Body of pancreas (tissue), 4 donors: ENCODE results near the gene SPATS1. TPM values are rescaled to one million over a fixed set of nuclear protein-coding genes. Genes with fewer than 3 reads are reported as not detected.
"Not testable (repeated sequence)": the region's sequence is repeated elsewhere in the genome, so short reads cannot be mapped to it uniquely, and the experiment has no call there.

Experiments
- ATAC-seq: fragments of 150-250 bp; one replicate; pipeline ENCODE4 v1.9.1; 2016
- DNase-seq, 4 donors: peaks; one replicate each; pipeline ENCODE4 v3.0.0-alpha.2; 2019
- H3K27ac ChIP-seq, 4 donors: fragments of 200-600 bp; sonication (generic); 1 replicate in 3 of 4; 2 replicates in 1 of 4; pipeline versions ENCODE4 v1.5.1 to v1.6.1; 2016 to 2019; ENCODE audit warnings: mild to moderate bottlenecking in 1 of 4, mixed read lengths in 1 of 4, moderate library complexity in 1 of 4
- H3K27me3 ChIP-seq, 2 donors: fragments of 200-600 bp; sonication (generic); one replicate each; pipeline ENCODE4 v1.6.0; 2016; ENCODE audit warnings: mild to moderate bottlenecking in 1 of 2
- H3K36me3 ChIP-seq, 2 donors: fragments of 200-600 bp; sonication (generic); replicated peaks in 1 of 2; 2 replicates each; pipeline ENCODE4 v1.5.1; 2016; ENCODE audit warnings: low read depth in 2 of 2; ENCODE audit not compliant: insufficient read depth in 1 of 2
- H3K4me1 ChIP-seq: fragments of 200-600 bp; sonication (generic); one replicate; pipeline ENCODE4 v1.6.0; 2016
- H3K4me3 ChIP-seq, 2 donors: fragments of 200-600 bp; sonication (generic); 1 replicate in 1 of 2; 2 replicates in 1 of 2; pipeline ENCODE4 v1.5.1; 2016 to 2019
- H3K9me3 ChIP-seq, 3 donors: fragments of 200-600 bp; sonication (generic); 1 replicate in 2 of 3; 2 replicates in 1 of 3; pipeline ENCODE4 v1.5.1; 2016
- CTCF ChIP-seq, 7 experiments: fragments of 450-650 bp in 4 of 7; fragments of 200-600 bp in 3 of 7; sonication (generic) in 3 of 7; IDR thresholded peaks; one replicate each; pipeline ENCODE4 v1.5.1; 2016 to 2019; ENCODE audit warnings: antibody characterized with exemption in 7 of 7
- POLR2A ChIP-seq, 3 donors: fragments of 450-650 bp; IDR thresholded peaks; one replicate each; pipeline ENCODE4 v1.6.1; 2016; ENCODE audit warnings: antibody characterized with exemption in 3 of 3, mild to moderate bottlenecking in 2 of 3
- WGBS, 2 donors: methylation state at CpG; one replicate each; pipeline ENCODE4 v1.1.5; 2017; 5-methylcytosine and 5-hydroxymethylcytosine counted together
- intact Hi-C: fragments of 100-400 bp; cut with DNase I; formaldehyde crosslinking; loops from one replicate; pipeline ENCODE4 v1.15.1; 2023
- total RNA-seq, 2 donors: library from RNA; depleted of rRNA; stranded (reverse); fragments of >200 nt; gene quantifications; one replicate each; pipeline ENCODE4 v1.1.0, GENCODE V29; 2016

SPATS1 gene
- total RNA-seq, 2 donors from 2014 or later, result not detected

- DNase-seq, result no peak
- WGBS, 2 donors, result 96 to 97% methylated on average over 3 of the region's 3 CpGs
- TF ChIP-seq CTCF (IDR thresholded peaks at IDR 0.05) (no peak), POLR2A (IDR thresholded peaks at IDR 0.05) (no peak)
- no peaks in the 10 kb centered on the region for H3K27me3 ChIP-seq
- peaks cover 10% of the 10 kb centered on the region for H3K4me1 ChIP-seq
- no peak overlapping the region for H3K27ac ChIP-seq
- ATAC-seq, result no peak
- no peaks in the 10 kb centered on the region for H3K9me3 ChIP-seq
- intact Hi-C loops, result no loop called here
- H3K4me3 ChIP-seq, result no peak overlapping the region
- H3K36me3 ChIP-seq, result peaks cover 13 to 22% of the 10 kb centered on the region in 2 donors
Measured at GRCh38 chr6:44310241-44310640, 32.2 kb upstream of the SPATS1 start.

- Histone ChIP-seq H3K27ac (no peak overlapping the region), H3K36me3 (peaks cover 11 to 22% of the 10 kb centered on the region in 2 donors), H3K4me1 (peaks cover 10% of the 10 kb centered on the region), H3K4me3 (no peak overlapping the region), H3K27me3 (no peaks in the 10 kb centered on the region), H3K9me3 (no peaks in the 10 kb centered on the region)
- ATAC-seq, result no peak
- TF ChIP-seq CTCF (IDR thresholded peaks at IDR 0.05) (no peak), POLR2A (IDR thresholded peaks at IDR 0.05) (no peak)
- WGBS, 2 donors, result 76 to 84% methylated on average over 2 of the region's 2 CpGs
- DNase-seq, result no peak
- intact Hi-C loops, result no loop called here
Measured at GRCh38 chr6:44311304-44311703, 31.1 kb upstream of the SPATS1 start.

GRCh38 chr6:44311767-44312166 is 30.7 kb upstream of the SPATS1 start:
- H3K27me3 ChIP-seq, result no peaks in the 10 kb centered on the region
- no peak overlapping the region for H3K4me3 ChIP-seq
- ATAC-seq (no peak), DNase-seq (no peak)
- WGBS, 2 donors, result 72 to 78% methylated on average over 3 of the region's 3 CpGs
- H3K4me1 ChIP-seq, result peaks cover 10% of the 10 kb centered on the region
- peaks cover 11 to 22% of the 10 kb centered on the region in 2 donors for H3K36me3 ChIP-seq
- no peak for TF ChIP-seq CTCF (IDR thresholded peaks at IDR 0.05)
- TF ChIP-seq POLR2A (IDR thresholded peaks at IDR 0.05), result no peak
- intact Hi-C loops, result no loop called here
- H3K27ac ChIP-seq, result no peak overlapping the region
- H3K9me3 ChIP-seq, result no peaks in the 10 kb centered on the region

- WGBS, 2 donors, result 2 to 4% methylated on average over 17 to 50 of the region's 52 CpGs
- Histone ChIP-seq H3K9me3 (no peaks in the 10 kb centered on the region), H3K27ac (peak within 1 kb of the TSS; percentile 21 to 75 (median 70)), H3K36me3 (peaks cover 11 to 17% of the 10 kb centered on the region in 2 donors), H3K27me3 (no peaks in the 10 kb centered on the region), H3K4me1 (peaks cover 10% of the 10 kb centered on the region), H3K4me3 (peak within 1 kb of the TSS; percentile 54 to 97)
- DNase-seq (peak; percentile 89 to 92 (median 90)), ATAC-seq (peak; percentile 99)
- intact Hi-C loops, result no loop called here
- TF ChIP-seq POLR2A (IDR thresholded peaks at IDR 0.05) (peak; percentile 70 to 93 (median 89)), CTCF (IDR thresholded peaks at IDR 0.05) (peak; percentile 91 to 98 (median 96))
Measured at GRCh38 chr6:44312901-44313788, 29.3 kb upstream of the SPATS1 start, which contains the start of gene AARS2. Gene AARS2, minus strand, starts transcription at chr6:44313347. Its CDS starts 24 bp downstream, at chr6:44313323.

DNA sequence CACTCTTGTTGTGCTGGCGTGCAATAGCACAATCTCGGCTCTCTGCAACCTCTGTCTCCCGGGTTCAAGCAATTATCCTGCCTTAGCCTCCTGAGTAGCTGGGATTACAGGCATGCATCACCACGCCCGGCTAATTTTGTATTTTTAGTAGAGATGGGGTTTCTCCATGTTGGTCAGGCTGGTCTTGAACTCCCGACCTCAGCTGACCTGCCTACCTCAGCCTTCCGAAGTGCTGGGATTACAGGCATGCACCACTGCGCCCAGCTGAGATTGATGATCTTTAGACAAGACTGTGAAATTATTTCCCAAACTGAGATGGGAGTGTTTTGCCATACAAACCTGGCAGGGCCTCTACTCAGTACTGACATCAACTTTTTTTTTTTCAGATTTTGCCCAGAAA is 27.8 kb upstream of the SPATS1 start:
- 77 to 82% methylated on average over 8 of the region's 8 CpGs for WGBS, 2 donors

More for the DNA sequence above, 27.8 kb upstream of the SPATS1 start:
- ATAC-seq, H3K27ac ChIP-seq, DNase-seq, H3K27me3 ChIP-seq, H3K9me3 ChIP-seq, intact Hi-C loops, H3K4me3 ChIP-seq: not testable (repeated sequence)
- Histone ChIP-seq H3K4me1 (peaks cover 10% of the 10 kb centered on the region), H3K36me3 (peaks cover 7 to 12% of the 10 kb centered on the region in 2 donors)
